GM19324 (cell line): ENCODE results near the gene TEC.

Experiments used
- ATAC-seq: cut with Tn5 transposase; IDR thresholded peaks from one replicate; pipeline ENCODE4 v1.9.1; 2021; ENCODE audit warnings: mild to moderate bottlenecking, moderate library complexity; ENCODE audit not compliant: unreplicated experiment, low FRiP score

TEC gene

GRCh38 chr4:48102303-48102702 lies 167.3 kb downstream of the TEC start:
- ATAC-seq: no peak

DNA sequence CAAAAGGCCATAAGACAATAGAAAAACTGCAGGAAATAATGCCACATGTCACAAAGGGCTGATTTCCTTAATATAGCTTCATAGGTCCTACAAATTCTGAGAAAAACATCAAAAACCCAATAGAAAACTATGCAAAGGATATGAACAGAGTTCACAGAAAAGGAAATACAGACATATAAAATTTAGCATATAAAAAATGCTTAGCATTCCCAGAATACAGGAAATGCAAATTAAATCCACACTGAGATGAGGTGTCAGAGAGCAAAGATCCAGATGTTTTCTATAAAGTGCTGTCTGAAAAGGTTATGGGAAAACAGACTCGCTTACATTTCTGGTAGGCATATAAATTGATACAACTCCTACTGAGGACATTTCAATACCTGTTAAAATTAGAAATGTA lies 169.4 kb downstream of the TEC start:
- ATAC-seq: no peak

DNA sequence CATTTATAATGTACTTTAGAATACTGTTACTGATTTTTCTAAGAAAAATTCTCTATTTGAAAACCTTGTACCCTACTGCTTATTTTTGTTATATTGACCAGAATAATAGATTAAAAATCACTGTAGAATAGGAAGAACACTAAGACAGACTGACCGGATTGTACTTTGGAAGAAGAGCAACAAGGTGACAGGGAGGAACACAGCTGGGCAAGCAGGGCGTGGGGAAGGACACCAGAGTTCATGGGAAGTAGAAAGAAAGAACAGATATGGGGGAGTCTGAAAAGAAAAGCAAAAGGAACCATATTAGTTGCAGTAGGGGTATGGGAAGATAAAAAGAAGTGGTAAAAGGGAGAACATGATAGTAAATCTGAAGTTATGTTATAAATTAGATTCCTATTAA lies 174.2 kb downstream of the TEC start:
- no peak for ATAC-seq

DNA sequence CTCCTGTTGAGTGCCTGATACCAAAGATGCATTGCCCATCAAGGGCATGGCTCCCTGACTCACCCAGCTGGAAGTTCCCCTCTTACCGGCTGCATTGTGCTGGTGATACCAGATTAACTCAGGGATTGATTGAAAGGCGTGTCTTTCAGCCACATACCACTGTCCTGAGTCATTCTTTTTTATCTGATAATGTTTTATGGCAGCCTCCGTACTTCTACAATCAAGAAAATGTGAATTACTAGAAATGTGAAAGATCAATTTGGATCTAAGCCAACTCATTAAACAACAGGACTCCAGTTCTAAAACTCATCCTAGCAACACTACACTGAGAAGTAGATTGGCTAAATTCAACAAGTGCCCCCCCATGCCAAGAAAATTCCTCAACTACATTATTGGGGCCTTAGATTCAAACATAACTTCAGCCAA lies 175.6 kb downstream of the TEC start:
- no peak for ATAC-seq

- no peak for ATAC-seq
Measured at GRCh38 chr4:48090621-48091020, 179.0 kb downstream of the TEC start.

DNA sequence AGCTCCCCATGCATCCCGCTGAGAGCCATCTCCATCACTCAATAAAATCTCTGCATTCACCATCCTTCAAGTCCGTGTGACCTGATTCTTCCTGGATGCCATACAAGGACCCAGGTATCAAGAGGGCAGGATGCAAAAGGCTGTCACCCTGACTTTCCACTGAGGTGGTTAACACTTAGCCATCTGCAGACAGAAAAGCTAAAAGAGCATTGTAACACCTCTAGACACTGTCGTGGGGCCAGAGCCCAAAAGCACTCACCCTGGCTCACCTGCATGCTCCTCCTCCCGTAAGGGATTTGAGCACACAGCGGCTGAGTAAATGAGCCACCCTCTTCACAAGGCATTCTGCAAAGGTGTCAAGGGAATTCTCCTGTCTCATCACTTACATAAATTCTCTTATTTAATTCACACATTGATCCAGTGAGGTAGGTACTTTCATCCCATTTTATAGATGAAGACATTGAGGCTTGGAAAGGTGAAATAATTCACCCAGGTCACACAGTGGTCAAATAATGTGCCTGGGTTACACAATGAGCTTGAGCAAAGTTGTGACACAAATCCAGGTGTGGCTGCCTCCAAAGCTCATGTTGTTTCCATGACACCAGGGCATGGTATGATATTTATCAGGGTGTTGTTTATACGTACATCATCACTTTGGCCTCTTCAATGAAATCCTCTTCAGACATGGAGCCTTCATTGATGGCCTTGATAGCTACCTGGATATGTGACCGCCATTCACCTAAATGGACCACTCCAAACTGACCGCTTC lies 183.6 kb downstream of the TEC start:
- ATAC-seq: no peak
